Uterus (tissue), 4 donors: ENCODE measurements around the gene SLC5A3. TPM values are rescaled to one million over a fixed set of nuclear protein-coding genes. Genes with fewer than 3 reads are reported as not detected.

Experiments used
- DNase-seq, 2 donors: peaks; one replicate each; pipeline ENCODE4 v3.0.0-alpha.2; 2019 to 2020
- H3K27ac ChIP-seq, 2 donors: fragments of 200-600 bp; sonication (generic); 1 replicate in 1 of 2; 2 replicates in 1 of 2; pipeline ENCODE4 v1.5.1; 2016 to 2018
- H3K27me3 ChIP-seq, 2 donors: fragments of 200-600 bp; sonication (generic); one replicate each; pipeline ENCODE4 v1.5.1; 2018 to 2019; ENCODE audit warnings: control low read depth in 1 of 2
- H3K36me3 ChIP-seq, 2 donors: fragments of 200-600 bp; sonication (generic); one replicate each; pipeline ENCODE4 v1.5.1; 2019; ENCODE audit warnings: control low read depth in 1 of 2
- H3K4me1 ChIP-seq, 2 donors: fragments of 200-600 bp; sonication (generic); one replicate each; pipeline ENCODE4 v1.5.1; 2018 to 2019; ENCODE audit warnings: control low read depth in 1 of 2
- H3K4me3 ChIP-seq, 2 donors: fragments of 200-600 bp; sonication (generic); 1 replicate in 1 of 2; 2 replicates in 1 of 2; pipeline ENCODE4 v1.5.1; 2018 to 2019; ENCODE audit warnings: mild to moderate bottlenecking in 1 of 2
- H3K9me3 ChIP-seq, 2 donors: fragments of 200-600 bp; sonication (generic); one replicate each; pipeline ENCODE4 v1.5.1; 2019; ENCODE audit warnings: control low read depth in 1 of 2
- POLR2A ChIP-seq, 2 donors: fragments of 450-650 bp; IDR thresholded peaks; one replicate each; pipeline ENCODE4 v1.6.1; 2016; ENCODE audit warnings: antibody characterized with exemption in 2 of 2, mild to moderate bottlenecking in 1 of 2, moderate library complexity in 1 of 2
- intact Hi-C: fragments of 100-400 bp; cut with DNase I; formaldehyde crosslinking; loops from one replicate; pipeline ENCODE4 v1.15.1; 2023; ENCODE audit warnings: low total_unique reads
- total RNA-seq, 4 donors: library from RNA; depleted of rRNA in 3 of 4; stranded (reverse); fragments of >200 nt in 3 of 4; gene quantifications; one replicate each; pipeline versions ENCODE4 v1.1.0 to v1.2.4, GENCODE V29; 2014 to 2023
- TF ChIP-seq, protein P1 (sequence below), 4 experiments: fragments of 200-600 bp in 2 of 4; fragments of 450-650 bp in 2 of 4; sonication (generic) in 2 of 4; IDR thresholded peaks; one replicate each; pipeline ENCODE4 v1.5.1; 2016 to 2019; ENCODE audit warnings: antibody characterized with exemption in 4 of 4, mild to moderate bottlenecking in 2 of 4, moderate library complexity in 1 of 4
- donor health status: DM: yes; HTN: yes; CAD: no.

Gene SLC5A3
- 10 to 100 TPM; 10.2 to 76.2 (median 17.1) TPM for total RNA-seq

DNA sequence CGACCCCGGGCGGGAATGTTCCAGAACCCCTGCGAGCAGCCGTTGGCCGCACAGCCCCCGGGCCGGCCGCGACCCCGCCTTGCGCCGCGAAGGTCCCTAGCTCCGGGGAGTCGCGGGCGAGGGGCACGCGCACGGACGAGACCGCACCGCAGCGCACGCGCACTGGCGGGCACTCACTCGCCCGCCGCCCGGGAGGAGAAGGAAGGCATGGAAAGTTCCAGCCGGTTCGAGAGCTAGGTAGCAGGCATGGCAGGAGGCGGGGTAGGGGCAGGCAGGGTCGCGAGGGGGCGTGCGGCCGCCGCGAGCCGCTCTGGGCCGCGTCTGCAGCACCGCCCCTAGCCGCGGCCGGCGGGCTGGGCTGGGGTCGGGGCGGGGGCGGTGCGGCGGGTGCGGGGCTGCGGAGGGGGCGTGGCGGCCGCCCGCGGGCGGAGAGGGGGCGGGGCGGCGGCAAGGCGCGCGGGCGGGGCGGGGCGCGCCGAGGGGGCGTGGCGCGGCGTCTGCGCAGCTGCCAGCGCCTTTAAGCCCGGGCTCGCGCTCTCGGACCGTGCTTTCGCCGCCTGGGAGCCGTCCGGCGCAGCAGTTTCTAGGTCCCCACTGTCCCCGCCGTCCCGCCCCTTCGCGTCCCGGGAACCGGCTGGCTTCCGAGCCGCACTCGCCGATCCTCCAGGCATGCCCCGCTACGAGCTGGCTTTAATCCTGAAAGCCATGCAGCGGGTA lies at the start of gene SLC5A3, which contains the start of gene MRPS6:
Gene SLC5A3 (plus strand): TSS at position 547 of the 717 bp plus-strand sequence. CDS start 21,621 bp downstream, outside the sequence.
Gene MRPS6 (plus strand): TSS at position 547 of the 717 bp plus-strand sequence. CDS start 123 bp downstream, at position 670.
- intact Hi-C loops = loop anchor here (10.0 kb wide), 1 partner anchor 128 kb away; no protein-coding TSS in a partner anchor
- TF ChIP-seq, protein P1, sequence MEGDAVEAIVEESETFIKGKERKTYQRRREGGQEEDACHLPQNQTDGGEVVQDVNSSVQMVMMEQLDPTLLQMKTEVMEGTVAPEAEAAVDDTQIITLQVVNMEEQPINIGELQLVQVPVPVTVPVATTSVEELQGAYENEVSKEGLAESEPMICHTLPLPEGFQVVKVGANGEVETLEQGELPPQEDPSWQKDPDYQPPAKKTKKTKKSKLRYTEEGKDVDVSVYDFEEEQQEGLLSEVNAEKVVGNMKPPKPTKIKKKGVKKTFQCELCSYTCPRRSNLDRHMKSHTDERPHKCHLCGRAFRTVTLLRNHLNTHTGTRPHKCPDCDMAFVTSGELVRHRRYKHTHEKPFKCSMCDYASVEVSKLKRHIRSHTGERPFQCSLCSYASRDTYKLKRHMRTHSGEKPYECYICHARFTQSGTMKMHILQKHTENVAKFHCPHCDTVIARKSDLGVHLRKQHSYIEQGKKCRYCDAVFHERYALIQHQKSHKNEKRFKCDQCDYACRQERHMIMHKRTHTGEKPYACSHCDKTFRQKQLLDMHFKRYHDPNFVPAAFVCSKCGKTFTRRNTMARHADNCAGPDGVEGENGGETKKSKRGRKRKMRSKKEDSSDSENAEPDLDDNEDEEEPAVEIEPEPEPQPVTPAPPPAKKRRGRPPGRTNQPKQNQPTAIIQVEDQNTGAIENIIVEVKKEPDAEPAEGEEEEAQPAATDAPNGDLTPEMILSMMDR (IDR thresholded peaks at IDR 0.05) = no peak
- TF ChIP-seq POLR2A (IDR thresholded peaks at IDR 0.05) = peak; percentile 77 to 88
- H3K36me3 ChIP-seq = no peaks in the 10 kb centered on the region
- no peaks in the 10 kb centered on the region for H3K9me3 ChIP-seq
- peaks cover 0 to 25% of the 10 kb centered on the region in 2 donors for H3K4me1 ChIP-seq
- peak within 1 kb of the TSS; percentile 93 to 99 for H3K27ac ChIP-seq
- H3K27me3 ChIP-seq = no peaks in the 10 kb centered on the region
- H3K4me3 ChIP-seq = peak within 1 kb of the TSS; percentile 65 to 92
- DNase-seq = peak; percentile 81 to 82

- Histone ChIP-seq H3K4me1 (no peaks in the 10 kb centered on the region), H3K9me3 (no peaks in the 10 kb centered on the region), H3K27ac (no peak overlapping the region), H3K27me3 (no peaks in the 10 kb centered on the region), H3K4me3 (no peak overlapping the region), H3K36me3 (no peaks in the 10 kb centered on the region)
- intact Hi-C loops = no loop called here
- DNase-seq = no peak
- TF ChIP-seq, protein P1 (IDR thresholded peaks at IDR 0.05) = no peak
- TF ChIP-seq POLR2A (IDR thresholded peaks at IDR 0.05) = no peak
Measured at GRCh38 chr21:34023691-34024373, 49.5 kb upstream of the SLC5A3 start.

- intact Hi-C loops = no loop called here
- Histone ChIP-seq H3K4me1 (no peaks in the 10 kb centered on the region), H3K27me3 (no peaks in the 10 kb centered on the region), H3K27ac (no peak overlapping the region), H3K4me3 (no peak overlapping the region), H3K36me3 (no peaks in the 10 kb centered on the region), H3K9me3 (no peaks in the 10 kb centered on the region)
- DNase-seq = no peak
- TF ChIP-seq, protein P1 (IDR thresholded peaks at IDR 0.05) = no peak
- TF ChIP-seq POLR2A (IDR thresholded peaks at IDR 0.05) = no peak
Measured at GRCh38 chr21:34024374-34024693, 49.0 kb upstream of the SLC5A3 start.

DNA sequence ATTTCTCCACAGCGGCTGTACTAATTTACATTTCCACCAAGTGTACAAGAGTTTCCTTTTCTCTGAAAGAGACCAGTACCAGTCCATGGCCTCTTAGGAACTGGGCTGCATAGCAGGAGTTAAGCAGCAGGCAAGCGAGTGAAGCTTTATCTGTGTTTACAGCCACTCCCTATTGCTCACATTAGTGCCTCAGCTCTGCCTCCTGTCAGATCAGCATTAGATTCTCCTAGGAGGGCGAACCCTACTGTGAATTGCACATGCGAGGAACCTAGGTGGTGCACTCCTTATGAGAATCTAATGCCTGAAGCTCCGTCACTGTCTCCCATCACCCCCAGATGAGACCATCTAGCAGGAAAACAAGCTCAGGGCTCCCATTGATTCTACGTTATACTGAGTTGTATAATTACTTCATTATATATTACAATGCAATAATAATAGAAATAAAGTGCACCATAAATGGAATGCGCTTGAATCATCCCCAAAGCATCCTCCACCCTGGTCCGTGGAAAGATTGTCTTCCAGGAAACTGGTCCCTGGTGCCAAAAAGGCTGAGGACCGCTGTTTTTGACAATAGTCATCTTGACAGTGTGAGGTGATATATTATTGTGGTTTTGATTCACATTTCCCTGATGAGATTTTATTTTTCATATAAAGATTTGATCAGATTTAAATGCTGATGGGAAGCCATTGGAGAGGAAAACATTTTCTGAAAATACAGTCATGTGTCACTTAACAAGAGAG lies 45.5 kb upstream of the SLC5A3 start:
- H3K27me3 ChIP-seq = no peaks in the 10 kb centered on the region
- H3K36me3 ChIP-seq = no peaks in the 10 kb centered on the region
- H3K9me3 ChIP-seq = no peaks in the 10 kb centered on the region
- no peak overlapping the region for H3K27ac ChIP-seq
- H3K4me3 ChIP-seq = no peak overlapping the region
- no peak for DNase-seq
- intact Hi-C loops = no loop called here
- no peak for TF ChIP-seq POLR2A (IDR thresholded peaks at IDR 0.05)
- TF ChIP-seq, protein P1 (IDR thresholded peaks at IDR 0.05) = no peak
- H3K4me1 ChIP-seq = no peaks in the 10 kb centered on the region
